Endothelial cell (in vitro differentiated cells): ENCODE results near the gene ELFN1. TPM values are rescaled to one million over a fixed set of nuclear protein-coding genes. Genes with fewer than 3 reads are reported as not detected.
A peak's percentile ranks its signal among the peaks of the same experiment; 100 is the strongest.

Source experiments
- DNase-seq: peaks from one replicate; pipeline ENCODE4 v3.0.0; 2021; ENCODE audit warnings: low spot score
- H3K27ac Mint-ChIP-seq: one replicate; pipeline ENCODE4 v1.8.0; 2021; ENCODE audit warnings: mixed read lengths, inconsistent platforms; ENCODE audit not compliant: unreplicated experiment
- H3K27me3 Mint-ChIP-seq: one replicate; pipeline ENCODE4 v1.8.0; 2021; ENCODE audit warnings: mild to moderate bottlenecking, moderate library complexity, mixed read lengths, inconsistent platforms; ENCODE audit not compliant: unreplicated experiment
- H3K36me3 Mint-ChIP-seq: one replicate; pipeline ENCODE4 v1.8.0; 2021; ENCODE audit warnings: mild to moderate bottlenecking, low read depth, mixed read lengths, inconsistent platforms; ENCODE audit not compliant: unreplicated experiment
- H3K4me1 Mint-ChIP-seq: one replicate; pipeline ENCODE4 v1.8.0; 2021; ENCODE audit warnings: mild to moderate bottlenecking, mixed read lengths, inconsistent platforms; ENCODE audit not compliant: unreplicated experiment
- H3K4me3 Mint-ChIP-seq: one replicate; pipeline ENCODE4 v1.8.0; 2021; ENCODE audit warnings: mild to moderate bottlenecking, mixed read lengths, inconsistent platforms; ENCODE audit not compliant: unreplicated experiment
- H3K9me3 Mint-ChIP-seq: one replicate; pipeline ENCODE4 v1.8.0; 2021; ENCODE audit warnings: mixed read lengths, inconsistent platforms; ENCODE audit not compliant: unreplicated experiment
- CTCF ChIP-seq: fragments of 200-600 bp; sonication (generic); IDR thresholded peaks from one replicate; pipeline ENCODE4 v1.5.0; 2021; ENCODE audit warnings: antibody characterized with exemption; ENCODE audit not compliant: unreplicated experiment
- total RNA-seq: library from RNA; stranded (reverse); fragmentation: NEBNext Ultra II Directional; extraction: Animal tissue kit (Norgen Biotek cat#: 25700); gene quantifications from one replicate; pipeline ENCODE4 v1.2.1, GENCODE V29; 2021; ENCODE audit not compliant: unreplicated experiment

Gene ELFN1
- total RNA-seq, 1 donor from 2014 or later = 10.6 TPM

DNA sequence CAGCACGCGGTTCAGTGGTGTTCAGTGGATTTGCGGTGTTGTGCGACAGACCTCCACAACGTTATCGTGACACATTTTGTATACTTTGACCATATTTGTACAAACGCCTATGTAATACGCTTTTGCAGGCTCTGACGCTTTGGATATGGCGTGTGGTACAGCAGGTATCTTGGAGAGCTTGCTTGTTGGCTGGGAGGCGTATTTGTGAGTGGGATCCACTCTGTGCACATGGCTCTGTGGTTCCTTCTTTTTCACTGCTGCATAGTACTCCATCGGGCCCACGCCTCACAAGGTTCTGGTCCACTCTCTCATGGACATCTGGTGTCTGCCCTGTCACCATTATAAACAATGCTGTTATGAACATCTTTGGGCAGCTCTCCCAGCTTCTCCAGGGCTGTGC, 53.2 kb downstream of the ELFN1 start:
- no peak for DNase-seq
- peaks cover 10% of the 10 kb centered on the region for H3K36me3 Mint-ChIP-seq
- TF ChIP-seq CTCF = no peak
- no peak overlapping the region for H3K27ac Mint-ChIP-seq
- peaks cover 10% of the 10 kb centered on the region for H3K27me3 Mint-ChIP-seq
- no peaks in the 10 kb centered on the region for H3K9me3 Mint-ChIP-seq
- no peak overlapping the region for H3K4me3 Mint-ChIP-seq
- no peaks in the 10 kb centered on the region for H3K4me1 Mint-ChIP-seq

- Mint-ChIP-seq H3K27me3 (peaks cover 11% of the 10 kb centered on the region), H3K9me3 (no peaks in the 10 kb centered on the region), H3K4me1 (no peaks in the 10 kb centered on the region), H3K36me3 (peaks cover 11% of the 10 kb centered on the region), H3K27ac (no peak overlapping the region), H3K4me3 (no peak overlapping the region)
- no peak for DNase-seq
- no peak for TF ChIP-seq CTCF
These were observed 54.2 kb downstream of the ELFN1 start for GRCh38 chr7:1724118-1724910.

DNA sequence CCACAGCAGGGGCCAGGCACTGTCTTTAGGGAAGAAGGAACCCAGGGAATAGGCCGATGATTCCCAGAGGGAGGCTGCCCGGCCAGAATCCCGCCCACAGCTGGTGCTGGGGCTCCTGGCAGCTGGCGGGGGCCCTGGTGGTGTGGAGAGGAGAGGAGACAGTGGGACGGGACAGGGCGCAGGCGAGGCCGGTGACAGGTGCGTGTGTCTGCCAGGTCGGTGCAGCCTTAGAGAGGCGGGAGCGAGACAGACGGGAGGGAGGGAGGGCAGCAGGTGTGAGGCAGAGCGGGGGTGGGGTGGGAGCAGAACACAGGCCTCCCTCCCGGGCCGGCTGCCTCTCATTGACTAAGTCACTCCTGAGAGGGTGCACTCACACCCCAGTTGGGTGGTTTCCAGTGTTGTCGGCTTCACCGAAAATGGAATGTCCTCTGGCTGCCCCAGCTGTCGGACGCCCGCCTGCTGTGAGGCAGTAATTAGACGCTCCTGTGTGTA, 55.2 kb downstream of the ELFN1 start:
- no peak overlapping the region for H3K4me3 Mint-ChIP-seq
- no peaks in the 10 kb centered on the region for H3K4me1 Mint-ChIP-seq
- H3K27me3 Mint-ChIP-seq = peaks cover 13% of the 10 kb centered on the region
- H3K36me3 Mint-ChIP-seq = peaks cover 16% of the 10 kb centered on the region
- DNase-seq = no peak
- no peaks in the 10 kb centered on the region for H3K9me3 Mint-ChIP-seq
- no peak overlapping the region for H3K27ac Mint-ChIP-seq
- TF ChIP-seq CTCF = no peak

- Mint-ChIP-seq H3K27me3 (peaks cover 13% of the 10 kb centered on the region), H3K9me3 (no peaks in the 10 kb centered on the region), H3K4me3 (peak overlapping the region; percentile 38), H3K36me3 (peaks cover 20% of the 10 kb centered on the region), H3K4me1 (no peaks in the 10 kb centered on the region), H3K27ac (peak overlapping the region; percentile 61)
- DNase-seq = no peak
- TF ChIP-seq CTCF = no peak
These were observed 55.9 kb downstream of the ELFN1 start for GRCh38 chr7:1725766-1726630.

DNA sequence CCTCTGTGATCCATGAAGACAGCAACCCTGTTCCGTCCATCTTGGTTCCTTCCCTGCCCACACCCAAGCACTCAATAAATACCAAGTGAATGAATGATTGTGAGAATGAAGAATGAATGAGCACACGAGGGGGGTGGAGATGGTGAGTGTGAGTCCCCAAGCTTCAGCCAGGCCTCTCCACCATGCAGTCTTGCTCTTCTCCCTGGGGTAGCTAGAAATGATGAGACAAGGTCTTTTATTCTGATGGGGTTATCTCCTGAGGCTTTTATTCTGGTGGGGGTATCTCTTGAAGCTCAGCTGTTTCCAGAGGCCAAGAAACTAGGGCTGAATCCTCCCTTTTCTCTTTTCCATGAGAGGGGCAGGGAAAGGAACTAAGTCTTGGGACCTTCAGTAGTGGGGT, 57.0 kb downstream of the ELFN1 start:
- peaks cover 20% of the 10 kb centered on the region for H3K36me3 Mint-ChIP-seq
- no peak for DNase-seq
- H3K9me3 Mint-ChIP-seq = no peaks in the 10 kb centered on the region
- no peak overlapping the region for H3K4me3 Mint-ChIP-seq
- no peak overlapping the region for H3K27ac Mint-ChIP-seq
- H3K27me3 Mint-ChIP-seq = peaks cover 13% of the 10 kb centered on the region
- H3K4me1 Mint-ChIP-seq = no peaks in the 10 kb centered on the region
- TF ChIP-seq CTCF = no peak
